HCT116 (cell line): ENCODE results near the gene AOPEP. TPM values are rescaled to one million over a fixed set of nuclear protein-coding genes. Genes with fewer than 3 reads are reported as not detected.

ENCODE experiments used
- ATAC-seq: fragments of 200-7000 bp; cut with Tn5 transposase; 2 replicates; pipeline ENCODE4 v1.9.1; 2020; ENCODE audit warnings: mild to moderate bottlenecking, moderate library complexity
- BruUV-seq: library from RNA; stranded (reverse); fragments of 400-500 nt; replicated peaks from 2 replicates; lab custom pipeline; 2021; lab: Mats Ljungman, UMichigan
- CTCF ChIA-PET: fragments of 300-600 bp; sonication (Branson Sonifier 250); formaldehyde crosslinking; loops from one replicate; lab custom pipeline; 2021; ENCODE audit warnings: antibody characterized with exemption; lab: Charles Lee
- POLR2A ChIA-PET: fragments of 300-600, 350-600 bp; sonication (Branson Sonifier 250); formaldehyde crosslinking; loops from one replicate; lab custom pipeline; 2021; ENCODE audit warnings: antibody characterized with exemption; lab: Charles Lee
- RAD21 ChIA-PET, 2 experiments: fragments of 300-600 bp; sonication (Branson Sonifier 250); formaldehyde crosslinking; loops; one replicate each; lab custom pipeline; 2023; ENCODE audit warnings: low total read pairs in 2 of 2; ENCODE audit not compliant: uncharacterized antibody in 2 of 2, unreplicated experiment in 2 of 2, low non-redundant PET in 1 of 2; lab: Charles Lee
- DNase-seq: peaks from one replicate; pipeline ENCODE4 v3.0.0-alpha.2; 2010; ENCODE audit warnings: low read depth, low spot score
- H2AFZ ChIP-seq: fragments of 200-600 bp; shearing (Covaris generic), sonication (generic); 2 replicates; pipeline ENCODE4 v1.6.1; 2017; ENCODE audit warnings: low read depth, mixed run types, mixed read lengths, antibody characterized with exemption, low read length; ENCODE audit not compliant: poor library complexity, severe bottlenecking
- H3K27ac ChIP-seq: 2 replicates; pipeline ENCODE4 v1.5.1; 2012; ENCODE audit warnings: low read depth, low read length
- H3K27me3 ChIP-seq: fragments of 200-600 bp; sonication (generic); 2 replicates; pipeline ENCODE4 v1.6.1; 2016; ENCODE audit warnings: mixed run types, low read length, mixed read lengths; ENCODE audit not compliant: insufficient read depth
- H3K36me3 ChIP-seq, 2 experiments: fragments of 200-500 bp in 1 of 2; fragments of 200-600 bp in 1 of 2; sonication (Bioruptor generic) in 1 of 2; sonication (generic) in 1 of 2; 2 replicates each; pipeline versions ENCODE4 v1.5.1 to v1.6.1; 2014 to 2016; ENCODE audit warnings: low read length in 2 of 2, inconsistent platforms in 1 of 2, mixed read lengths in 1 of 2, mixed run types in 1 of 2; ENCODE audit not compliant: insufficient read depth in 2 of 2, control insufficient read depth in 1 of 2
- H3K4me1 ChIP-seq, 2 experiments: fragments of 200-600 bp in 1 of 2; sonication (generic) in 1 of 2; 2 replicates each; pipeline versions ENCODE4 v1.5.1 to v1.6.1; 2012 to 2017; ENCODE audit warnings: low read length in 2 of 2, inconsistent platforms in 1 of 2, mild to moderate bottlenecking in 1 of 2, mixed read lengths in 1 of 2, mixed run types in 1 of 2, moderate library complexity in 1 of 2; ENCODE audit not compliant: insufficient read depth in 2 of 2, control insufficient read depth in 1 of 2
- H3K4me2 ChIP-seq: fragments of 200-600 bp; sonication (generic); 2 replicates; pipeline ENCODE4 v1.6.1; 2017; ENCODE audit warnings: mixed run types, low read length, mixed read lengths
- H3K4me3 ChIP-seq, 2 experiments: fragments of 200-600 bp in 1 of 2; sonication (generic) in 1 of 2; replicated peaks in 1 of 2; 2 replicates each; pipeline ENCODE4 v1.5.1; 2011 to 2016; ENCODE audit warnings: low read length in 2 of 2, control low read depth in 1 of 2, low read depth in 1 of 2, mild to moderate bottlenecking in 1 of 2, mixed read lengths in 1 of 2, mixed run types in 1 of 2
- H3K79me2 ChIP-seq: fragments of 200-600 bp; sonication (generic); 2 replicates; pipeline ENCODE4 v1.6.1; 2017; ENCODE audit warnings: mild to moderate bottlenecking, mixed run types, low read length, moderate library complexity, mixed read lengths; ENCODE audit not compliant: insufficient read depth
- H3K9ac ChIP-seq: fragments of 200-600 bp; sonication (generic); 2 replicates; pipeline ENCODE4 v1.6.1; 2016; ENCODE audit warnings: low read length, mixed read lengths
- H3K9me2 ChIP-seq: fragments of 200-600 bp; sonication (generic), shearing (Covaris generic); 2 replicates; pipeline ENCODE4 v1.6.1; 2017; ENCODE audit warnings: mixed run types, mild to moderate bottlenecking, moderate library complexity; ENCODE audit not compliant: insufficient read depth
- H3K9me3 ChIP-seq, 2 experiments: fragments of 200-500 bp in 1 of 2; fragments of 200-600 bp in 1 of 2; sonication (Bioruptor generic) in 1 of 2; sonication (generic) in 1 of 2; 2 replicates each; pipeline ENCODE4 v1.6.1; 2014 to 2017; ENCODE audit warnings: low read length in 2 of 2, mixed read lengths in 2 of 2, inconsistent platforms in 1 of 2, low read depth in 1 of 2, mild to moderate bottlenecking in 1 of 2, mixed run types in 1 of 2, moderate library complexity in 1 of 2; ENCODE audit not compliant: control insufficient read depth in 1 of 2, insufficient read depth in 1 of 2
- H4K20me1 ChIP-seq: fragments of 200-600 bp; sonication (generic), shearing (Covaris generic); 2 replicates; pipeline ENCODE4 v1.6.1; 2017; ENCODE audit warnings: mixed run types, mild to moderate bottlenecking, moderate library complexity; ENCODE audit not compliant: insufficient read depth
- ATF3 ChIP-seq: IDR thresholded peaks from 2 replicates; pipeline ENCODE4 v1.6.1; 2012
- CEBPB ChIP-seq: IDR thresholded peaks from 2 replicates; pipeline ENCODE4 v1.6.1; 2012; ENCODE audit warnings: low read depth
- ELF1 ChIP-seq: IDR thresholded peaks from 2 replicates; pipeline ENCODE4 v1.6.1; 2012; ENCODE audit warnings: low read depth, borderline replicate concordance
- JUND ChIP-seq: IDR thresholded peaks from 2 replicates; pipeline ENCODE4 v1.6.1; 2012
- RAD21 ChIP-seq: IDR thresholded peaks from 2 replicates; pipeline ENCODE4 v1.6.1; 2012; ENCODE audit warnings: low read depth, mild to moderate bottlenecking
- REST ChIP-seq: IDR thresholded peaks from 2 replicates; pipeline ENCODE4 v1.6.1; 2012; ENCODE audit warnings: low read depth
- SP1 ChIP-seq: IDR thresholded peaks from 2 replicates; pipeline ENCODE4 v1.6.1; 2012; ENCODE audit warnings: low read depth
- YY1 ChIP-seq: IDR thresholded peaks from 2 replicates; pipeline ENCODE4 v1.6.1; 2011; ENCODE audit warnings: low read length, low read depth, moderate library complexity, mild to moderate bottlenecking; ENCODE audit not compliant: insufficient replicate concordance; ENCODE audit errors: extremely low read depth
- intact Hi-C: fragments of 100-400 bp; cut with micrococcal nuclease; formaldehyde crosslinking; loops from 2 replicates; pipeline ENCODE4 v1.10.0; 2022
- total RNA-seq: library from RNA; stranded (reverse); gene quantifications from one replicate; pipeline ENCODE4 v1.2.1, GENCODE V29; 2021; ENCODE audit not compliant: unreplicated experiment
- TF ChIP-seq, protein P1 (sequence below): IDR thresholded peaks from 2 replicates; pipeline ENCODE4 v1.6.1; 2012

Gene AOPEP
- total RNA-seq, 1 experiment from 2014 or later, result 15.1 TPM

DNA sequence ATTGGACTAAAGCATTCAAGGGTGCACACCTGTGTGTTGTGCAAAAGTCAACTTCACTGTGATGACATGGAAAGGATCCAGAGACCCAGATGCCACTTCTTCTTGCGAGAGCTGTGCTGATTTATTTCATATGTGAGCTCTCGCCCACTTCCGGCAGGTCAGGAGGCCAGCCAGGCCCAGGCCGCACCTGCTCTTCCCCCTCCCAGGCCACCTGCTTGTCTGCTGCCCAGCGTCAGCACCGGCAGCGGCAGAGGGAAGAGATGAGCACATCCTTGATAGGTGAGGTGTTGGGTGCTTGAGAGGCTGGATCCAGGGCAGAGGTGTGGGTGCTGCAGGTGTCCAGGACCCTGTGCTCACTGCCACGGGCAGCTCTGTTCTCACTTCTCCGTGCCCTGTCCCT, 348.1 kb downstream of the AOPEP start:
- no peak overlapping the region for H3K4me2 ChIP-seq
- no peaks in the 10 kb centered on the region for H3K27me3 ChIP-seq
- RAD21 ChIA-PET, result no interaction called here
- TF ChIP-seq CEBPB (no peak), YY1 (no peak), SP1 (no peak), RAD21 (no peak), JUND (no peak)
- TF ChIP-seq, protein P1, sequence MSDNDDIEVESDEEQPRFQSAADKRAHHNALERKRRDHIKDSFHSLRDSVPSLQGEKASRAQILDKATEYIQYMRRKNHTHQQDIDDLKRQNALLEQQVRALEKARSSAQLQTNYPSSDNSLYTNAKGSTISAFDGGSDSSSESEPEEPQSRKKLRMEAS, result no peak
- H3K79me2 ChIP-seq, result 0 out of 2 replicates have a peak, but pooled peaks cover 4% of the 10 kb centered on the region
- DNase-seq (no peak), ATAC-seq (no peak)
- no peak overlapping the region for H3K9ac ChIP-seq
- no peaks in the 10 kb centered on the region for H3K9me2 ChIP-seq
- POLR2A ChIA-PET, result no interaction called here
- no peaks in the 10 kb centered on the region for H3K9me3 ChIP-seq
- no peaks in the 10 kb centered on the region for H3K36me3 ChIP-seq
- no peak overlapping the region for H3K4me3 ChIP-seq
- H4K20me1 ChIP-seq, result 0 out of 2 replicates have a peak, but pooled peaks cover 4% of the 10 kb centered on the region
- intact Hi-C loops, result no loop called here
- peaks cover 0 to 5% of the 10 kb centered on the region in 2 experiments; a peak in 2 of 4 replicates for H3K4me1 ChIP-seq
- CTCF ChIA-PET, result no interaction called here
- no TSS peak for BruUV-seq
- H2AFZ ChIP-seq, result no peak overlapping the region
- H3K27ac ChIP-seq, result no peak overlapping the region

- Histone ChIP-seq H3K79me2 (no peaks in the 10 kb centered on the region), H4K20me1 (0 out of 2 replicates have a peak, but pooled peaks cover under 1% of the 10 kb centered on the region), H3K9ac (no peak overlapping the region), H3K9me2 (no peaks in the 10 kb centered on the region), H3K4me3 (no peak overlapping the region), H2AFZ (no peak overlapping the region), H3K9me3 (no peaks in the 10 kb centered on the region), H3K4me2 (no peak overlapping the region), H3K27ac (no peak overlapping the region), H3K4me1 (peaks cover 0 to 5% of the 10 kb centered on the region in 2 experiments; a peak in 2 of 4 replicates), H3K27me3 (no peaks in the 10 kb centered on the region), H3K36me3 (no peaks in the 10 kb centered on the region)
- ChIA-PET RAD21 (no interaction called here), CTCF (no interaction called here), POLR2A (no interaction called here)
- BruUV-seq, result no TSS peak
- no peak for ATAC-seq
- intact Hi-C loops, result no loop called here
- no peak for TF ChIP-seq CEBPB
- no peak for TF ChIP-seq SP1
- no peak for TF ChIP-seq REST
- TF ChIP-seq ELF1, result no peak
- no peak for TF ChIP-seq ATF3
- DNase-seq, result no peak
Measured at GRCh38 chr9:95075700-95076099, 349.2 kb downstream of the AOPEP start.
